HCT116 (cell line): Measurements from ENCODE around the gene OR4M1. TPM values are rescaled to one million over a fixed set of nuclear protein-coding genes. Genes with fewer than 3 reads are reported as not detected.

Experiments used
- ATAC-seq: fragments of 200-7000 bp; cut with Tn5 transposase; 2 replicates; pipeline ENCODE4 v1.9.1; 2020; ENCODE audit warnings: mild to moderate bottlenecking, moderate library complexity
- BruUV-seq: library from RNA; stranded (reverse); fragments of 400-500 nt; replicated peaks from 2 replicates; lab custom pipeline; 2021; lab: Mats Ljungman, UMichigan
- CTCF ChIA-PET: fragments of 300-600 bp; sonication (Branson Sonifier 250); formaldehyde crosslinking; loops from one replicate; lab custom pipeline; 2021; ENCODE audit warnings: antibody characterized with exemption; lab: Charles Lee
- POLR2A ChIA-PET: fragments of 300-600, 350-600 bp; sonication (Branson Sonifier 250); formaldehyde crosslinking; loops from one replicate; lab custom pipeline; 2021; ENCODE audit warnings: antibody characterized with exemption; lab: Charles Lee
- RAD21 ChIA-PET, 2 experiments: fragments of 300-600 bp; sonication (Branson Sonifier 250); formaldehyde crosslinking; loops; one replicate each; lab custom pipeline; 2023; ENCODE audit warnings: low total read pairs in 2 of 2; ENCODE audit not compliant: uncharacterized antibody in 2 of 2, unreplicated experiment in 2 of 2, low non-redundant PET in 1 of 2; lab: Charles Lee
- DNase-seq: peaks from one replicate; pipeline ENCODE4 v3.0.0-alpha.2; 2010; ENCODE audit warnings: low read depth, low spot score
- H2AFZ ChIP-seq: fragments of 200-600 bp; shearing (Covaris generic), sonication (generic); 2 replicates; pipeline ENCODE4 v1.6.1; 2017; ENCODE audit warnings: low read depth, mixed run types, mixed read lengths, antibody characterized with exemption, low read length; ENCODE audit not compliant: poor library complexity, severe bottlenecking
- H3K27ac ChIP-seq: 2 replicates; pipeline ENCODE4 v1.5.1; 2012; ENCODE audit warnings: low read depth, low read length
- H3K27me3 ChIP-seq: fragments of 200-600 bp; sonication (generic); 2 replicates; pipeline ENCODE4 v1.6.1; 2016; ENCODE audit warnings: mixed run types, low read length, mixed read lengths; ENCODE audit not compliant: insufficient read depth
- H3K36me3 ChIP-seq, 2 experiments: fragments of 200-500 bp in 1 of 2; fragments of 200-600 bp in 1 of 2; sonication (Bioruptor generic) in 1 of 2; sonication (generic) in 1 of 2; 2 replicates each; pipeline versions ENCODE4 v1.5.1 to v1.6.1; 2014 to 2016; ENCODE audit warnings: low read length in 2 of 2, inconsistent platforms in 1 of 2, mixed read lengths in 1 of 2, mixed run types in 1 of 2; ENCODE audit not compliant: insufficient read depth in 2 of 2, control insufficient read depth in 1 of 2
- H3K4me1 ChIP-seq, 2 experiments: fragments of 200-600 bp in 1 of 2; sonication (generic) in 1 of 2; 2 replicates each; pipeline versions ENCODE4 v1.5.1 to v1.6.1; 2012 to 2017; ENCODE audit warnings: low read length in 2 of 2, inconsistent platforms in 1 of 2, mild to moderate bottlenecking in 1 of 2, mixed read lengths in 1 of 2, mixed run types in 1 of 2, moderate library complexity in 1 of 2; ENCODE audit not compliant: insufficient read depth in 2 of 2, control insufficient read depth in 1 of 2
- H3K4me2 ChIP-seq: fragments of 200-600 bp; sonication (generic); 2 replicates; pipeline ENCODE4 v1.6.1; 2017; ENCODE audit warnings: mixed run types, low read length, mixed read lengths
- H3K4me3 ChIP-seq, 2 experiments: fragments of 200-600 bp in 1 of 2; sonication (generic) in 1 of 2; replicated peaks in 1 of 2; 2 replicates each; pipeline ENCODE4 v1.5.1; 2011 to 2016; ENCODE audit warnings: low read length in 2 of 2, control low read depth in 1 of 2, low read depth in 1 of 2, mild to moderate bottlenecking in 1 of 2, mixed read lengths in 1 of 2, mixed run types in 1 of 2
- H3K79me2 ChIP-seq: fragments of 200-600 bp; sonication (generic); 2 replicates; pipeline ENCODE4 v1.6.1; 2017; ENCODE audit warnings: mild to moderate bottlenecking, mixed run types, low read length, moderate library complexity, mixed read lengths; ENCODE audit not compliant: insufficient read depth
- H3K9ac ChIP-seq: fragments of 200-600 bp; sonication (generic); 2 replicates; pipeline ENCODE4 v1.6.1; 2016; ENCODE audit warnings: low read length, mixed read lengths
- H3K9me2 ChIP-seq: fragments of 200-600 bp; sonication (generic), shearing (Covaris generic); 2 replicates; pipeline ENCODE4 v1.6.1; 2017; ENCODE audit warnings: mixed run types, mild to moderate bottlenecking, moderate library complexity; ENCODE audit not compliant: insufficient read depth
- H3K9me3 ChIP-seq, 2 experiments: fragments of 200-500 bp in 1 of 2; fragments of 200-600 bp in 1 of 2; sonication (Bioruptor generic) in 1 of 2; sonication (generic) in 1 of 2; 2 replicates each; pipeline ENCODE4 v1.6.1; 2014 to 2017; ENCODE audit warnings: low read length in 2 of 2, mixed read lengths in 2 of 2, inconsistent platforms in 1 of 2, low read depth in 1 of 2, mild to moderate bottlenecking in 1 of 2, mixed run types in 1 of 2, moderate library complexity in 1 of 2; ENCODE audit not compliant: control insufficient read depth in 1 of 2, insufficient read depth in 1 of 2
- H4K20me1 ChIP-seq: fragments of 200-600 bp; sonication (generic), shearing (Covaris generic); 2 replicates; pipeline ENCODE4 v1.6.1; 2017; ENCODE audit warnings: mixed run types, mild to moderate bottlenecking, moderate library complexity; ENCODE audit not compliant: insufficient read depth
- CBX3 ChIP-seq: IDR thresholded peaks from 2 replicates; pipeline ENCODE4 v1.6.1; 2012; ENCODE audit warnings: low read depth
- EGR1 ChIP-seq: IDR thresholded peaks from 2 replicates; pipeline ENCODE4 v1.6.1; 2012; ENCODE audit warnings: low read depth
- ELF1 ChIP-seq: IDR thresholded peaks from 2 replicates; pipeline ENCODE4 v1.6.1; 2012; ENCODE audit warnings: low read depth, borderline replicate concordance
- EZH2phosphoT487 ChIP-seq: fragments of 200-600 bp; IDR thresholded peaks from 2 replicates; pipeline ENCODE4 v1.6.1; 2018; ENCODE audit warnings: antibody characterized with exemption, borderline replicate concordance
- JUND ChIP-seq: IDR thresholded peaks from 2 replicates; pipeline ENCODE4 v1.6.1; 2012
- POLR2A ChIP-seq: IDR thresholded peaks from 2 replicates; pipeline ENCODE4 v1.7.0; 2011; ENCODE audit warnings: borderline replicate concordance; ENCODE audit not compliant: insufficient read depth, insufficient read length; ENCODE audit errors: extremely low read depth
- POLR2AphosphoS5 ChIP-seq: IDR thresholded peaks from 2 replicates; pipeline ENCODE4 v1.6.1; 2011; ENCODE audit warnings: mild to moderate bottlenecking, low read depth, low read length, moderate library complexity
- RAD21 ChIP-seq: IDR thresholded peaks from 2 replicates; pipeline ENCODE4 v1.6.1; 2012; ENCODE audit warnings: low read depth, mild to moderate bottlenecking
- SIN3A ChIP-seq: IDR thresholded peaks from 2 replicates; pipeline ENCODE4 v1.6.1; 2012; ENCODE audit warnings: low read depth
- SP1 ChIP-seq: IDR thresholded peaks from 2 replicates; pipeline ENCODE4 v1.6.1; 2012; ENCODE audit warnings: low read depth
- SRF ChIP-seq: IDR thresholded peaks from 2 replicates; pipeline ENCODE4 v1.6.1; 2012; ENCODE audit warnings: low read depth
- TCF7L2 ChIP-seq: IDR thresholded peaks from 2 replicates; pipeline ENCODE4 v1.7.0; 2011; ENCODE audit warnings: borderline replicate concordance, inconsistent platforms; ENCODE audit not compliant: insufficient read depth, insufficient read length; ENCODE audit errors: extremely low read depth
- YY1 ChIP-seq: IDR thresholded peaks from 2 replicates; pipeline ENCODE4 v1.6.1; 2011; ENCODE audit warnings: low read length, low read depth, moderate library complexity, mild to moderate bottlenecking; ENCODE audit not compliant: insufficient replicate concordance; ENCODE audit errors: extremely low read depth
- intact Hi-C: fragments of 100-400 bp; cut with micrococcal nuclease; formaldehyde crosslinking; loops from 2 replicates; pipeline ENCODE4 v1.10.0; 2022
- total RNA-seq: library from RNA; stranded (reverse); gene quantifications from one replicate; pipeline ENCODE4 v1.2.1, GENCODE V29; 2021; ENCODE audit not compliant: unreplicated experiment
- TF ChIP-seq, protein P1 (sequence below): IDR thresholded peaks from 2 replicates; pipeline ENCODE4 v1.6.1; 2012; ENCODE audit warnings: low read depth
- TF ChIP-seq, protein P2 (sequence below), 3 experiments: fragments of 200-600 bp in 1 of 3; sonication (generic) in 1 of 3; IDR thresholded peaks in 2 of 3; conservative IDR thresholded peaks in 1 of 3; 2 replicates each; pipeline ENCODE4 v1.5.1; 2012 to 2017; ENCODE audit warnings: low read depth in 2 of 3, low read length in 2 of 3, antibody characterized with exemption in 1 of 3, borderline replicate concordance in 1 of 3, control low read depth in 1 of 3, mild to moderate bottlenecking in 1 of 3, mixed read lengths in 1 of 3, mixed run types in 1 of 3, moderate library complexity in 1 of 3; ENCODE audit not compliant: insufficient read depth in 1 of 3
- TF ChIP-seq, protein P3 (sequence below): IDR thresholded peaks from 2 replicates; pipeline ENCODE4 v1.6.1; 2012
- TF ChIP-seq, protein P4 (sequence below): IDR thresholded peaks from 2 replicates; pipeline ENCODE4 v1.6.1; 2012

The OR4M1 gene
- total RNA-seq, 1 experiment from 2014 or later = not detected

DNA sequence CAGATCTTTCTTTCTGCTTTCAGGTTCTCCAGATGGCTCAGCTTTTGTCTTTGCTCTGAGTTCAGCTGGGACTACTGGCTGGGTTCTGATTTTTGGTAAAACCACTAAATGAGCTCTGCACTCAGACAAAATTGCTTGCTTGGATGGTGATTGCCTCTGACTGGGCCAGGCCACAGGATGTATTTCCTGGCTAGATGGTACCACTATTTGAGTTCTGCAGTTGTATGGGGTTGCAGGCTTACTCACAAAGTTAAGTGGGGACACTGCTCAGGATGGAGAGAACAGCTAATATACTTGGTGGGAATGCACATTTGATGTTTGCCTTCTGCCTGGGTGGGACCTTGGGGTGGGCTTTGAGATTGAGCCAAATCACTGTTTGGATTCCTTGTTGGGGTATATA is 43.9 kb upstream of the OR4M1 start (continued):
- TF ChIP-seq, protein P1, sequence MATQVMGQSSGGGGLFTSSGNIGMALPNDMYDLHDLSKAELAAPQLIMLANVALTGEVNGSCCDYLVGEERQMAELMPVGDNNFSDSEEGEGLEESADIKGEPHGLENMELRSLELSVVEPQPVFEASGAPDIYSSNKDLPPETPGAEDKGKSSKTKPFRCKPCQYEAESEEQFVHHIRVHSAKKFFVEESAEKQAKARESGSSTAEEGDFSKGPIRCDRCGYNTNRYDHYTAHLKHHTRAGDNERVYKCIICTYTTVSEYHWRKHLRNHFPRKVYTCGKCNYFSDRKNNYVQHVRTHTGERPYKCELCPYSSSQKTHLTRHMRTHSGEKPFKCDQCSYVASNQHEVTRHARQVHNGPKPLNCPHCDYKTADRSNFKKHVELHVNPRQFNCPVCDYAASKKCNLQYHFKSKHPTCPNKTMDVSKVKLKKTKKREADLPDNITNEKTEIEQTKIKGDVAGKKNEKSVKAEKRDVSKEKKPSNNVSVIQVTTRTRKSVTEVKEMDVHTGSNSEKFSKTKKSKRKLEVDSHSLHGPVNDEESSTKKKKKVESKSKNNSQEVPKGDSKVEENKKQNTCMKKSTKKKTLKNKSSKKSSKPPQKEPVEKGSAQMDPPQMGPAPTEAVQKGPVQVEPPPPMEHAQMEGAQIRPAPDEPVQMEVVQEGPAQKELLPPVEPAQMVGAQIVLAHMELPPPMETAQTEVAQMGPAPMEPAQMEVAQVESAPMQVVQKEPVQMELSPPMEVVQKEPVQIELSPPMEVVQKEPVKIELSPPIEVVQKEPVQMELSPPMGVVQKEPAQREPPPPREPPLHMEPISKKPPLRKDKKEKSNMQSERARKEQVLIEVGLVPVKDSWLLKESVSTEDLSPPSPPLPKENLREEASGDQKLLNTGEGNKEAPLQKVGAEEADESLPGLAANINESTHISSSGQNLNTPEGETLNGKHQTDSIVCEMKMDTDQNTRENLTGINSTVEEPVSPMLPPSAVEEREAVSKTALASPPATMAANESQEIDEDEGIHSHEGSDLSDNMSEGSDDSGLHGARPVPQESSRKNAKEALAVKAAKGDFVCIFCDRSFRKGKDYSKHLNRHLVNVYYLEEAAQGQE = no peak
- no peak for TF ChIP-seq EZH2phosphoT487

DNA sequence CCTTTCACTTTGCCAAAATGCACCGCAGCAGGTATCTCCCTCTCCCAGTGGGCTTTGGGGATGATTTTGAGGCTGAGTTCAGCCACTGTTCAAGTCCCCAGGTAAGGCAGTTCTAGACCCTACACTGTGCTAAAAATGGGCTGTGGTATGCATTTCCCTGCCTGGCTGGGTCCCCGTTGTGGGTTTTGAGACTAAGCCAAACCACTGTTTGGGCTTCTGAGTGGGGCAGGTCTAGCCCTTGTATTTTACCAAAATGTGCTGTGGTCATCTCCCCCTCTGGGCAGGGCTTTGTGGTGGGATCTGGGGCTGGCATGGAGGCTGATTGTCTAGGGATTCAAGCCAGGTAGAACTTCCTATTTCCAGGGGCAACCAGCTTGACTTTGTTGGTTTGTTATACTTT is 43.5 kb upstream of the OR4M1 start:
- Histone ChIP-seq H3K79me2 (no peaks in the 10 kb centered on the region), H2AFZ (no peak overlapping the region), H3K36me3 (no peaks in the 10 kb centered on the region), H3K27me3 (no peaks in the 10 kb centered on the region), H3K9me3 (peaks cover 32 to 38% of the 10 kb centered on the region in 2 experiments; a peak in 3 of 4 replicates), H3K9me2 (no peaks in the 10 kb centered on the region), H3K27ac (no peak overlapping the region), H3K4me1 (no peaks in the 10 kb centered on the region), H3K4me2 (no peak overlapping the region), H4K20me1 (no peaks in the 10 kb centered on the region), H3K9ac (no peak overlapping the region), H3K4me3 (no peak overlapping the region)
- BruUV-seq = no TSS peak
- ChIA-PET CTCF (no interaction called here), RAD21 (no interaction called here), POLR2A (no interaction called here)
- intact Hi-C loops = no loop called here
- ATAC-seq (no peak), DNase-seq (no peak)
- no peak for TF ChIP-seq RAD21
- no peak for TF ChIP-seq SIN3A
- TF ChIP-seq CBX3 = no peak
- no peak for TF ChIP-seq YY1
- TF ChIP-seq TCF7L2 = no peak
- TF ChIP-seq ELF1 = no peak
- TF ChIP-seq, protein P2, sequence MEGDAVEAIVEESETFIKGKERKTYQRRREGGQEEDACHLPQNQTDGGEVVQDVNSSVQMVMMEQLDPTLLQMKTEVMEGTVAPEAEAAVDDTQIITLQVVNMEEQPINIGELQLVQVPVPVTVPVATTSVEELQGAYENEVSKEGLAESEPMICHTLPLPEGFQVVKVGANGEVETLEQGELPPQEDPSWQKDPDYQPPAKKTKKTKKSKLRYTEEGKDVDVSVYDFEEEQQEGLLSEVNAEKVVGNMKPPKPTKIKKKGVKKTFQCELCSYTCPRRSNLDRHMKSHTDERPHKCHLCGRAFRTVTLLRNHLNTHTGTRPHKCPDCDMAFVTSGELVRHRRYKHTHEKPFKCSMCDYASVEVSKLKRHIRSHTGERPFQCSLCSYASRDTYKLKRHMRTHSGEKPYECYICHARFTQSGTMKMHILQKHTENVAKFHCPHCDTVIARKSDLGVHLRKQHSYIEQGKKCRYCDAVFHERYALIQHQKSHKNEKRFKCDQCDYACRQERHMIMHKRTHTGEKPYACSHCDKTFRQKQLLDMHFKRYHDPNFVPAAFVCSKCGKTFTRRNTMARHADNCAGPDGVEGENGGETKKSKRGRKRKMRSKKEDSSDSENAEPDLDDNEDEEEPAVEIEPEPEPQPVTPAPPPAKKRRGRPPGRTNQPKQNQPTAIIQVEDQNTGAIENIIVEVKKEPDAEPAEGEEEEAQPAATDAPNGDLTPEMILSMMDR (IDR thresholded peaks at IDR 0.05 in 2 of 3, conservative IDR thresholded peaks at IDR 0.05 in 1 of 3; ENCODE audit: borderline replicate concordance in 1 of 3, insufficient read depth in 1 of 3, low read depth in 2 of 3, low read length in 2 of 3) = no peak
- TF ChIP-seq, protein P3, sequence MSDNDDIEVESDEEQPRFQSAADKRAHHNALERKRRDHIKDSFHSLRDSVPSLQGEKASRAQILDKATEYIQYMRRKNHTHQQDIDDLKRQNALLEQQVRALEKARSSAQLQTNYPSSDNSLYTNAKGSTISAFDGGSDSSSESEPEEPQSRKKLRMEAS = no peak
- TF ChIP-seq, protein P1 = no peak
- TF ChIP-seq POLR2AphosphoS5 = no peak
- TF ChIP-seq, protein P4, sequence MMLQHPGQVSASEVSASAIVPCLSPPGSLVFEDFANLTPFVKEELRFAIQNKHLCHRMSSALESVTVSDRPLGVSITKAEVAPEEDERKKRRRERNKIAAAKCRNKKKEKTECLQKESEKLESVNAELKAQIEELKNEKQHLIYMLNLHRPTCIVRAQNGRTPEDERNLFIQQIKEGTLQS = no peak
- no peak for TF ChIP-seq SRF
- TF ChIP-seq SP1 = no peak
- TF ChIP-seq POLR2A = no peak
- no peak for TF ChIP-seq JUND
- no peak for TF ChIP-seq EGR1
